ENCODE results near the gene FBXW4.

The FBXW4 gene

GRCh38 chr10:101580486-101581399 is 114.2 kb downstream of the FBXW4 start:
- no peak for DNase-seq (ENCODE audit: low spot score)

- DNase-seq (ENCODE audit: low spot score): no peak
These were observed 115.5 kb downstream of the FBXW4 start for GRCh38 chr10:101579516-101579870.

DNA sequence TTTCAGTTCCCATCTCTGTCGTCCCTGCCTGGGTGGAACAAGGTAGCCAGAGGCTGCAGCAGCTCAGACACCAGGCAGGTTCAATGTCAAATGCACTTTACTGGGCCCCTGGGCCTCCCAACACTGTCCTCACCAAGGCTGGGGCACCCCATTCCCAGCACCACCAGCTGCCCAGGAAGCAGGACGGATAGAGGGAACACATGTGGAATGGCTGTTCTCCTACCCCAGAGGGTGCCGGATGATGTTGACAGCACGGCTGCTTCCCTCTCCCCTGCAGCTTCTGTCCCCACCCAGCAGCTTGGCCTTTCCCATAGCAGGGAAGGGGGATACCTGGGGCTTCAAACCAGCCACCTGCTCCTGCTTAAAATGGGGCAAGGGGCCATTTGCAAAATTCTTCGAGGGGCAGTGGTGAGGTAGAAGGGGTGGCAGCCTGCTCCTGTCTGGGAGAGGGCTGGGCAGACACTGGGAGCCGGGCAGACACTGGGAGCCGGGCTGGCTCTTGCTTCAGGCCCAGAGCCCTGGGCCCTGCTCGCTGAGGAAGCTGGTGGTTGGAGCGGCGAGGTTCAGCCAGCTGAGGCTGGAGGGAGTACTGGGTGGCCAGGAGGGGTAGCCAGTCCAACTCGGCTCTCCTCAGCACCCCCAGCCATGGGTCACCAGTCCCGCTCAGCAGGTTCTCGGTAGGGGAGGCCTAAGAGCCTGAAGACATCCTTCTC is 116.0 kb downstream of the FBXW4 start:
- DNase-seq (ENCODE audit: low spot score): no peak

- DNase-seq (ENCODE audit: low spot score): no peak
These were observed 116.8 kb downstream of the FBXW4 start for GRCh38 chr10:101578192-101578591.

DNA sequence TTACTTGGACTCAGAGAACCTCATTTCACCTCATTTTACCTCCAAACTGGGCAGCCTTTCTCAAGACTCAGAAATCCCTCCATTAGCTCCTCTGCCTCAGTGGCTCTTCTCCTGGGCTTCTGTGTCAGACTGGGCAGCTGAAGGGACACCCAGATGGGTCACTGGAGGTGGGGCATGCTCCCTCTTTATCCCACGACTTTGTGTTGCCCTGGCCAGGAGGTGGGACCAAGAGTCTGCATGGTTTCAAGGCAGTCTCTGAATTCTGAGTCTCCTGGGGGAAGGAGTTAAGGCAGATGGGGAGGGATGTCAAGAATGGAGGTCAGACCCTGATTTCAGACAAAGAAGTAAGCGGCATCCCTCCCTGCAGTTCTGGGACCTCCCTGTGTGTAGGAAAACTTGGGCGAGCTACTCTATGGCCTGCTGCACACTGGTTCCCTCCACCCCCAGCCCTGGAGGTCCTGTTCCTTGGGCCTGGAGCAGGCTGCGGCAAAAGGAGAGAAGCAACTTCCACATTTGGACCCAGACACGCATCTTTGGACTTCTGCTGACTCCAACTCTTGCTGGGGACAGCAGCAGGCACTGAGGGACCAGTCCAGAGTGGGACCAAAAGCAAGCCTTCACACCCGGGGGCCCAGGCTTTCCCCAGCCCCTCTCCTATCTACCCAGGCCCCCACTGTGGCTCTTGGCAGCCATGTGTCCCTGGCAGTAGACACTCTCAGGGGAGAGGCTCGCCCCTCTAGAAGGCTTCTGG is 117.7 kb downstream of the FBXW4 start:
- no peak for DNase-seq (ENCODE audit: low spot score)

DNA sequence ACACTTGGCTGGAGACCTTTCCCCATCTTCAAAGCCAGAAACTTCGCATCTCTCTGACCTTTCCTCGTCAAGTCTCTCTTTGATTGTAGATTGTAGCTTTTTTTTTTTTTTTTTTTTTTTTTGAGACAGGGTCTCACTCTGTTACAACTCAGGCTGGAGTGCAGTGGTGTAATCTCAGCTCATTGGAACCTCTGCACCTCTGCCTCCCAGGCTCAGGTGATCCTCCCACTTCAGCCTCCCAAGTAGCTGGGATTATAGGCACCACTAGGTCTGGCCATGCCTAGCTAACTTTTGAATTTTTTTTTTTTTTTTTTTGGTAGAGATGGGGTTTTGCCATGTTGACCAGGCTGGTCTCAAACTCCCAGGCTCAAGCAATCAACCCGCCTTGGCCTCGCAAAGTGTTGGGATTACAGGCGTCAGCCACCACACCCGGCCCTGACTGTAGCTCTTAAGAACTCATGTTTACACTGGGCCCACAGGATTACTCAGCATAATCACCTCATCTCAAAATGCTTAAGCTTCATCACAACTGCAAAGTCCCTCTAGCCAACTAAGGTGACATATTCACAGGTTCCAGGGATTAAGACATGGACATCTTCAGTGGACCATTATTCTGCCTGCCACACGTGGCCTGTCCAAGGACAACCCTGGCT is 118.6 kb downstream of the FBXW4 start:
- DNase-seq (ENCODE audit: low spot score): no peak

GRCh38 chr10:101575580-101576210 is 119.3 kb downstream of the FBXW4 start:
- no peak for DNase-seq (ENCODE audit: low spot score)

- no peak for DNase-seq (ENCODE audit: low spot score)
These were observed 119.9 kb downstream of the FBXW4 start for GRCh38 chr10:101575091-101575490.

DNA sequence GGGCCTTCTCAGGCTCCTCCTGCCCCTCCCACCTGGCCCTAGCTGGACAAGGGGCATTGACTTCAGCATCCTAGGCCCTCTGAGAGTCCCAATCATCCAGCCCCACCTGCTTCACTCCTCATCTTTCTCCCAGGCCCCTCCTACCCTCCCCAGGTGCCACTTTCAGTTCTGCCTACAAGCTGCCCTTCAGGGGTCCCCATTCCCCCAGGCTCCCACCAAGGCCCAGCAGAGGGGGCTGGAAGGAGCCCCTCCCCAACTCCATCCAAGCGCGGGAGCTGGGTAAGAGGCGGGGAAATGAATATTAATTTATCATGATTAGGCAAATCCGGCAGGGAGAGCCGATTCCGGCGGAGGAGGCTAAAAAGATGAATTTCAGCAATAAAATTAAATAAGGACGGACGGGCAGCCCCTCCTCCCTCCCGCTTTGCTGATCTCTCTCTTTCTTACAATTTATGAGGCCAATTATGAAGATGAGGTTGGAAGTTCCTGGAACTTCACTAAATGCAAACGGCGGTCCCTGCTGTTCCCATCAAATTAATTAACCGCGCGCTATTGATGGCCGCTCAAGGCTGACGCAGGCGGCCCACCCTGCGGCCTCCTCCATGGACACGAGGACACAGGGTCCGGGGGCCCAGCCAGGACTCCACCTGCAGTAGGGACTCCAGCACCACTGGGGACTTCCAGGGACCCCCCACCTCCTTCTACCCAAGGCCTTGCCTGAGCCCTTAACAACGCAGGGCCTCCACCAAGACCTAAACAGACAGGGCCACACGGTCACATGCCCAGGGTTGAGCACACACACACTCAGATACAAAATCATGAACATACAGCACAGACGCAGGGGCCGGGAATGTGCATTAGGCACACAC is 120.9 kb downstream of the FBXW4 start:
- no peak for DNase-seq (ENCODE audit: low spot score)

DNA sequence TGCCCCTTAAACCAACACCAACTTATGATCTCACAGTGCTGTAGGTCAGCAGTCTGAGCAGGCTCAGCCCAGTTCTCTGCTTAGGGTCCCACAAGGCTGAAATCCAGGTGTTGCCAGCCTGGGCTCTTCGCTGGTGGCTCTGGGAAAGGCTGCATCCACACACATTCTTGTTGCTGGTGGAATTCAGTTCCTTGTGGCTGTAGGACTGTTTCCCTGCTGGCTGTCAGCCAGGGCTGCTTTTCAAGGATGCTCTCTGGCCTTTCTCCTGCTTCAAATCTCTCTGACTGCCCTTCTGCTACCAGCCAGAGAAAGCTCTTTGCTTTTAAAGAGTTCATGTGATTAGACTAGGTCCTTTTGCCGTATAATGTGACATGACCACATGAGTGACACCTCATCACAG is 122.2 kb downstream of the FBXW4 start:
- DNase-seq (ENCODE audit: low spot score): no peak

DNA sequence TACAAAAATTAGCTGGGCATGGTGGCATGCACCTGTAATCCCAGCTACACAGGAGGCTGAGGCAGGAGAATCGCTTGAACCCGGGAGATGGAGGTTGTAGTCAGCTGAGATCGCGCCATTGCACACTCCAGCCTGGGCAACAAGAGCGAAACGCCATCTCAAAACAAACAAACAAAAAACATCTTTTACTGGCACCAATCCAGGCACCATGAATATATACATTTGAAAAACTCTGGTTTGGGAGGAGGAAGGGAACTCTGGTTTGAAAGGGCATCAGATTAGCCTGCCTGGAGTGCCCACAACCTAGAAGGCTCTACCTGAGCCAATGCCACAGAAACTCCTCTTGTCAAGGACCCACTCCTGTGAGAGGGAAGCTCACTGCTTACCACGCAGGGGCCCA is 122.8 kb downstream of the FBXW4 start:
- no peak for DNase-seq (ENCODE audit: low spot score)

- DNase-seq (ENCODE audit: low spot score): no peak
These were observed 123.6 kb downstream of the FBXW4 start for GRCh38 chr10:101571271-101571925.

GRCh38 chr10:101570428-101571270 is 124.3 kb downstream of the FBXW4 start:
- DNase-seq (ENCODE audit: low spot score): peak; percentile 44

- peak; percentile 94 for DNase-seq (ENCODE audit: low spot score)
These were observed 125.1 kb downstream of the FBXW4 start for GRCh38 chr10:101569622-101570427.

GRCh38 chr10:101569323-101569621 is 125.7 kb downstream of the FBXW4 start:
- DNase-seq (ENCODE audit: low spot score): no peak

DNA sequence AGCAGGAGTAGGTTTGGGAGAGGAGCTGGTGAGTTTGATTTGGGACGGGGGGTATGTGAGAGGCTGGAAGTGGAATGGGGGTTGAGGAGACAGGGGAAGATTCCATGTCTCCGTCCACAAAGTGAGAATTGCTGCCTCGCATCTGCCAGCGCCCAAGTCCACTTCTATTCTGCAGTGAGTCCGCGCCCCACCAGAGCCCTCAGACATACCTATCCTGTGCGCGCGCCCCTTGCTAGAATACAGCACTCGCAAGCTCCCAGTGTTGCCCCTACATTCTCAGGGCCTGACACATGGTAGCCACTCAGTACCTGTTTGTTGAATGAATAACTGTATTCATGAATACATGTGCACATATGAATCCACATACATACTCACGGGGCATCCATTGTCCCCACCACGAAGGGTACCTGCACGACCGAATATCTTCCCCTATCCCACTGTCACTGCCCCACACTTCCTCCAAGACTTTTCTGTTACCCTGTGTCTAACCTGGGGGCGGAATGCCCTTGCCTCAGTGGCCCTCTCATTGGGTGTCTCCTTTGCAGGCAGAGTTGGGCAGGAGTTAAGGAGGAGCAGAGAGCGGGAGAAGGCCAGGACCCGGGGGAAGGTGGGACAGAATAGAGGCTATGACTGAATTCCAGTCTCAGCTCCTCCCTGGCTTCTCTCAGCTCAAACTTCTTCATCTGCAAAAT is 126.8 kb downstream of the FBXW4 start:
- DNase-seq (ENCODE audit: low spot score): no peak

- DNase-seq (ENCODE audit: low spot score): no peak
These were observed 127.6 kb downstream of the FBXW4 start for GRCh38 chr10:101567165-101568006.
